ENCODE data around the gene PTH2.

GRCh38 chr19:49423071-49423984, at the start of gene PTH2:
- TF ChIP-seq CTCF (IDR thresholded peaks at IDR 0.05 in 8 of 11, conservative IDR thresholded peaks at IDR 0.05 in 3 of 11) (no peak), POLR2A (IDR thresholded peaks at IDR 0.05) (no peak)
